Eye (tissue), 1 donor: ENCODE data around the gene HSPA9.

ENCODE experiments used
- DNase-seq: peaks from one replicate; pipeline ENCODE4 v3.0.0-alpha.2; 2015

HSPA9 gene

GRCh38 chr5:138575194-138576015 is at the start of gene HSPA9:
Gene HSPA9 (minus strand): TSS chr5:138575401. CDS start chr5:138575318, 83 bp downstream.
- peak; percentile 100 for DNase-seq

DNA sequence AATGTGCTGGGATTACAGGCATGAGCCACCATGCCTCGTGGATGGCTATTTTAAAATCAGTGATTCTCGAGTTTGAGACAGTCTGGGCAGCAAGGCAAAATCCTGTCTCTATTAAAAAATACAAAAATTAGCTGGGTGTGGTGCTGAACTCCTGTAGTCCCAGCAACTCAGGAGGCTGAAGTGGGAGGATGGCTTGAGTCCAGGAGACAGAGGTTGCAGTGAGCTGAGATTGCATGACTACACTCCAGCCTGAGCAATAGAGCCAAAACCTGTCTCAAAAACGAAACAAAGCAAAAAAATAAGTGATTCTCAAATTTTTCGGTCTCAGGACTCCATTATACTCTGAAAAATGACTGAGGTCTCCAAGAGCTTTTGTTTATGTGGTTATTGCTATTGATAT is 47.9 kb upstream of the HSPA9 start:
- no peak for DNase-seq

- DNase-seq = no peak
Measured at GRCh38 chr5:138622051-138622450, 46.9 kb upstream of the HSPA9 start.

GRCh38 chr5:138620663-138621224 is 45.5 kb upstream of the HSPA9 start:
- DNase-seq = no peak

DNA sequence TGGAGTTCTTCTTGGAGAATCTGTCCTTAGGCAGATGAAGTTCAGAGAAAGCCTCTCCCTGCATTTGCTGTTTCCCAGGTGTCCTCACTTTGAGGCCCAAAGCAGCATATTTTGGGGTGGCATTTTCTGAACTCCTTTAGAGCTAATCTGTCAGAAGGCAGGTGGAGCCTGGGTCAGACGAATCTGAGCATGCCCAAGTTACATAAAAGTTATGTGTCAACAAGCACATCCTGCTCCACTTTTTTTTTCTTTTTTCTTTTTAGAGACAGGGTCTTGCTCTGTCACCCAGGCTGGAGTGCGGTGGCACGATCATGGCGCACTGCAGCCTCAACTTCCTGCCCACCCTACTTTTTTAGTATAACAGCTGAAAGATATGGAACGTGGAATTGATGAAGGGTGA is 41.3 kb upstream of the HSPA9 start:
- no peak for DNase-seq

GRCh38 chr5:138615461-138615860 is 40.3 kb upstream of the HSPA9 start:
- DNase-seq = no peak

DNA sequence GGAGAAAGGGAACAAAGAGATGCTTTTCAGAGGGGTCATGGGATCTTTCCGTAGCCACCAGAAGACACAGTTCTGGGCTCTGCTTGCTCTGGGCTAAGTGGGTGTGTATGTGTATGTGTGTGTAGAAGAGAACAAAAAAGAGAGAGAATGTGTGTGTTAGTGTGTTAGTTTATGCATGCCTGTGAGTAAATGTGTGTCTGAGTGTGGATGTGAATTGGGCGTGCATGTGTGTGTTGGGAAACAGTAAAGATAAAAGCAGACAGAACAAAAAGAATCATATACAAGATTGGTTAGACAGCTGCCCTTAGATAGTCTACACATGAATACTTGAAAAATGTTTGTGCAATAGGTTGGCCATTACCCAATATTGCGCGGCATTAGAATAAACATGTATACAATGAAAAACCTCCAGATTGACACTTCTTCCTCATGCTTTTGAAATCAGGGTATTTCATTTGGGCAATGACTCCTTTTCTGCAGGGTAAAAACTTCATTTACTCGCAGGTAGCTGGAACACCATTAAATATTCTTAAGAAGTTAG is 36.5 kb upstream of the HSPA9 start:
- DNase-seq = no peak

DNA sequence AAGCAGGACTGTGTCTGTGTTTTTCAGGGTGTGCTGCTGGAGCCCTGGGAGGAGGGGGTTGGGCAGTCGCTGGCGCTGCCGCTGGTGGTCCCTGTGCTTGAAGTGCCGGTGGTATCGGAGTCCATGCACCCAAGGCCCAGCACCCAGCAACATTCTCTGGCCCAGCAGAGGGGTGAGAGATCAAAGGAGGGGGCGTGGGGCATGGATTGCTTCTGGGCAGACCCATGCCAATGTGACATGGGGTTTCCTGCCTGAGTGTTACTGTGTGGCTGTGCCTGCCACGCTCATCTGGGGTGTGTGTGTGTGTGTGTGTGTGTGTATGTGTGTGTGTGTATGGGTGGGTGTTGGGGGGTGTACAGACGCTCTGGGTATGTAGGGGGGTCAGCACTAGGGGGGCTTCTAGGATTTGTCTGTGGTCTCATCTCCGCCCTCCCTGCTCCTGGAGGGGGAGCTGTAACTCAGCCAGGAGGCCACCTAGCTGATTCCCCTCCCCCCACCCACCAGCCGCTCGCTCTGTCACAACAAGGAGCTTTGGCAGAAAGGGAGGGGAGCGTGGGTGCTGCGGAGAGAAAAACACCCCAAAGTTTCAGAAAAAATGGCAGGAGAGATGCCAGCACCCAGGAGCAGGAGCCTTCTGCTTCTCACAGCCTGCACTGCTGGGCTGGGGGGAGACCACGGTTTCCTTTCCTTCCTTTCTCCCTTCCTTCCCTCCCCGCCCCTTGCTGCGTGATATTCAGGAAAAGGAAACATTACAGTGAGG is 35.9 kb upstream of the HSPA9 start:
- peak; percentile 90 for DNase-seq

DNA sequence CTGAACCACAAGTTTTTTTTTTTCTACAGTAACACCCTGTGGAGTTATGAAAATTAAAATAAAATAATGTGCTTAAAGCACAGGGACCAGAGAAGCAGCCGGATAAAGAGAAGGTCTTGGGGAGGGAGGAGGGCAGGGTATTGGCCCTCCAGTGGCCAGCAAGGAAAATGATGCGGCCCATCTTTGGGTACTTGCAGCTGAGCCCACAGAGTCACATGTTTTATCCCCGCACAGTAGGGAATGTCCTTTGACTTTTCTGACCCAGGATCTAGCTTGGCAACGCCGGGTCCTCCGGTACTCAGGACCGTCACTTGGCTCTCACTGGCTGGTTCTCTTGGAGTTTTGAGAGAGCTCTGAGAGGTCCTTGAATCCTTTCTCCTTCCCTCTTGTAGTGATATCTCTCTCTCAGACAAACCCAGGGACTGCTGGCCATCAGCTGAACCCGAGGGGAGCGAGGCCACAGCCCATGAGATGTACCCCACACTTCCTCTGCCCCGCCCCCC is 35.3 kb upstream of the HSPA9 start:
- peak; percentile 79 for DNase-seq

DNA sequence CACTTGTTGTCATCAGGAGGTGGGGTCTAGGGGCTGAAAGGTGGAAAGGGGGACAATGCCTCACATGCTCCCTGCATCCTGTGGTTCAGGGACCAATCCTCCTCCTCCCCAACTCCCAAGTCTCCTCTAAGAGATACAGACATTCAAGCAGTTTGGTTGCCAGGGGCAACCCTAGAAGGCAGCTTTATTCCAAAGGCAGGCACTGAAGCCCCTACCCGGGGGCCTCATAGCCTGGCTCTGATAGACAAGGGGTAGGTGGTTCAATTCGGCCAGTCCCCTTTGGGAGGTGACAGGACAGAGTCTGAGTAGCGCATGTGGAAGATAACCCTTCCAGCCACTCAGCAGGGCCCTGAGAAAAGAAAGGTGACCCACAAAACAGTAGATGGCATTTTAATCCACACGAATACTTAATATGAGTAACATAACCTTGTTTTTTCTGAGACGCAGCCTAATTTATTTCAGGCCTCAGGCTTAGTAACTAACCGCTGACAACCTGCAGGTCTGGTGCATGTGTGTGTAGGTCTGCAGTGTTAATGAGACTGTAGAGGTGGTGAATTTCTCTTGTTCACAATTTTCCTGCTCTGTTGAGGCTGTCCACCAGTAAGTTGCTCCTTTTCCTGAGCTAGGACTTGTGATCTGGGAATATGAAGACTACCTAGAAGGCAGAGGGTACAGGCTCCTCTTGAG is 31.3 kb upstream of the HSPA9 start:
- DNase-seq = peak; percentile 58

DNA sequence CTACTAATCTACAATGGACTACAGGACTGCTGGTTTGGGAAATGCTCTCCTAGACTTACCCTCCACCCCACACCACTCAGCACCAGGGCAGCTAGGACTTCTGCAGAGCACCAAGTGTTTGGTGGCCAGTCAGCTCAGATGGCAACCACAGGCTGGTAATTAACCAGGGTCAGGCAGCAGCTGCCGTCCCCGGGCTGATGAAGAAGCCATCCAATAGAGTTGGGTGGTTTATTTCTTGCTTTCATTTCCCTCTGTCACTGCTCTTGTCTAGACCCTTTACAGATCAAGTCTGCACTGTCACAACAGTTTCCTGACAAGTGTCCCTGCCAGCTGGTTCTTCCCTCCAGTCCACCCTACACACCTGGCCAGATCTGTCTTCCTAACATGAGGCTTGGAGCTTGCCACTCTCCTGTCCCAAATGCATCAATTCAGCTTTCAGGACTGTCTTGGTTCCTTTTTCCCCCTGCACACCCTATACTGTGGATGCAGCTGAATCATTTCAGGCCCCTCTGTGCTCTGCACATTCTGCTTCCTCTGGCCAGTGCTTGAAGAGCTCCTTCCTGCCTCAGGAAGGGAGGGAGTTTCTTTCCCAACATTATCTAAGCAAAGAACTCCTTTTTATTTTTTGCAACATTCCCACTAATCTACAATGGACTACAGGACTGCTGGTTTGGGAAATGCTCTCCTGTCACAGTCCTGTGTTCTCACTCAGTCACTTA is 30.2 kb upstream of the HSPA9 start:
- DNase-seq = peak; percentile 33

GRCh38 chr5:138604176-138604785 is 29.1 kb upstream of the HSPA9 start:
- no peak for DNase-seq

DNA sequence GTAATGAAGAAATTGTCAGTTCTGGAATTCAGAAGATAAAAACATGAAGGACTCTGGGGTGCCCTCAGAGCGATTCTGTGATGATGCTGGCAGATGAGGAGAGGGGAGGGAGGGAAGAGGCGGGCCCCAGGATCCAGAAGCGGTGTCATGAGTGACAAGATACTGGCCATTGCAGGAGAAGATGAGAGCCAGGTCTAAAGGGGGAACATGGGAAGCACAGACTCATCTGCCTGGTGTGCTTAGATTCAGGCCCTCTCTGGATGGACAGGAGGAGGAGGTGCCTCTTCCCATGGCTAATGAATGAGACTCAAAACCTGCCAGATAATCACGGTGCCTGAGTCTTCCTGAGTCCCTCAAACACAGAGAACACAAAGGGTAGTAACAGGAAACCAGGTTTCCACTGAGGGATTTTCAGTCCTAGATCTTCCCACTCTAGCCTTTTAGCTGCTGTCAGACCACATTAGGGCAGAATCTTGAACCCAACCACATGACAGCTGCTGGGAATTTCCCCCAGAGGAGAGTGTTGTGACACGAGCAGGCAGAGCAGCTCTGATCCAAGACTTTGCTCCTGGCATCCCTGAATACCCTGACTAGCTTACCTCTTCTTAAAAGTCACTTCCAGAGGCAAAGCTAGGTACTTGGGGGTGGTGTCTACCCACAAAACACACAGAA is 28.2 kb upstream of the HSPA9 start:
- DNase-seq = peak; percentile 92

DNA sequence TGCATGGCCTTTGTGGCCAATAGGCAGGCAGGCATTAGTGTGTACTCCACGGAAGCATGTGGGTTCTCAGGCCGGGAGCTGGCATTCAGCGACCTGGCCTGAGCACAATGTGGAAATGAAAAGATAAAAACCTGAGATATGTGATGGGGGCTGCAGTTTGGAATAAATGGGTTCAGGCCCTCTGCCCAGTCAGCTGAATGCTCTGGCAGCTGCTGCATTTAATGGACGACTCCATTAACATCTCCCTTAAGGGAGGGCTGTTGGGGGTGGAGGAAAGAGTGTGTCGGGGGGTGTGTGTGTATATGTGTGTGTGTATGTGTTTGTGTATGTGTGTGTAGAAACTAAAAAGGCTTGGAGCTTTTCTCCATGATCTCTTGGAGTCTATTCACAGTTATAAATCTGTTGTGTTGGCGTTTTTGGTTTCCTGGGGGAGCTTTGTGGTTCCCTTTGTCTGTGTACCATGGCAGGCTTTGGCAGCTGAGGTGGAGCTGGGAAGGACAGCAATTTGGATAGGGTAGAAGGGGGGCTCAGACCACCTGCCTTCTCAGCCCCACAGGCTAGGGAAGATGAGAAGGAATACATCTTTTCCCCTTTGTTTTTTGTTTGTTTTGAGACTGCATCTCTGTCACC is 27.3 kb upstream of the HSPA9 start:
- peak; percentile 81 for DNase-seq

DNA sequence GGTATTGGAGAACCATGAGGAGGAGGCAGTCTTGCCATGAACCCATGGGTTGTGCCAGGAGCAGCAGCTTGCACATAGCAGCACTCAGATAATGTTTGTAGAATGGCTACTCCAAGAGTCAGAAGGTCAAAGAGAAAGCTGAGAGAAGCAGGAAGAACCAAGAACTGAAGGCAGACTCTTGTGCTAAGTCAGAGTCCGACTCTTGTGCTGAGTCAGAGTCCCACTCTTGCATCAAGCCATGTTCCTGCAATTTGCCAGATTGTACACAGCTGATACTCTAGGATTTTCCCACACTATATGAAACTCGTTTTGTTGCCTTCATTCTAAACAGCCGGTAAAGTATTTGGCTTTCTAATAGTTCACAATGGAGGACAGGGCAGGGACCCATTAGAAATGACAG is 26.2 kb upstream of the HSPA9 start:
- DNase-seq = no peak

DNA sequence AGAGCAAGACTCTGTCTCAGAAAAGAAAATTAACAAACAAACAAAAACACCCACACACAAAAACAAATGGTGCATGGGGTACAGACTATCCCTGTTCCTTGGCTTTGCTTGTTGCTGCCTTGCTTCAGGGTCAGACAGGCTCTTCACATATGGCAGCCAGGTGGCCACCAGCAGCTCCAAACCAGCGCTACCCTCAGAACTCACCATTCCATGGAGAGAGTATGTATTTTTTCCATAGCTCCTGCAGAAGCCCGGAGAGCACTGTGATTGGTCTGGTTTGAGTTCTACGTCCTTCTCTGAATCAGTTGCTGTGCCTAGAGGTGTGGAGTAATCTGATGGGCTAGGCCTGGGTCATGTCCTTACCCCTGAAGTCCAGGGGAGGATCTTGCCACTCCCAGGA is 25.2 kb upstream of the HSPA9 start:
- DNase-seq = no peak

DNA sequence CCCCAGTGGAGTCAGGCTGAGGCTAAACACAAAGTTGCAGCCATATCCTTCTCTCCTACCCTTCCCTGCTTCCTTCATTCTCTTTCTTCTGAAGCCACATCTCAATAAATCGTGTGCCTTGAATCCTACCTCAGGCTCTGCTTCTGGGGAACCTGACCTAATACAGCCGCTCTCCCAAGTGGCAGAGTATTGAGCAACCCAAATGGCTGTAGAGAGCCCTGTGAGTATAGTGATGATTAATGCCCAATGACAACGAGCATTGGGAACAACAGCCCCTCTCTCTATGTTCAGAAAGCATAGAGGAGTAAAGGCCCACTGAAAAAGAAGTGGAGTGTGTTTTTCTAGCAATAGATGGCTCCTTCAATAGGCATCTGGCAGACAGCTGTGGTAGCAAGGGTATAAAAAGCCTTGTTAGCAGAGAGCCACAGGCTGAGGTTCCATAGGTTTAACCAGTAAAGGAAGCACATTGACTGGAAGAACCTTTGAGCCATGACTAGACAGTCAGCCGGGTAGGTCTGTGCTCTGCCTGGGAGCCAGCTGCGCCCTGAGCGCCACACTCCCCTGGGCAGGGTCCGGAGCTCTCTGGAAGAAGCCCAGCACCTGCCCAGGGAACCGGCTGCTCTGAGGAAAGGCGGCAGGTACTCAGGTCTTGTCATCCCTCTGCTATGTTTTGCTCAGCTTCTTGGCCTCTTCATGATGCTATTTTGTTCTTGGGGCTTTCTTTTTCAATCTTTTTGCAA is 22.6 kb upstream of the HSPA9 start:
- DNase-seq = no peak

GRCh38 chr5:138596105-138596881 is 21.1 kb upstream of the HSPA9 start:
- DNase-seq = peak; percentile 26
